ENCODE data around the gene SDHD. TPM values are rescaled to one million over a fixed set of nuclear protein-coding genes. Genes with fewer than 3 reads are reported as not detected.

SDHD gene
- total and polyA plus RNA-seq, 2 donors (not counting 3 experiments of a cell fraction or from before 2014, with no cell fraction given) = 72.3 to 169 TPM

GRCh38 chr11:112049777-112050176, 36.9 kb upstream of the SDHD start:
- Histone ChIP-seq H3K9ac (replicated peaks; ENCODE audit: extremely low read depth, insufficient read depth, low read length) (no peak overlapping the region), H3K9me3 (replicated peaks; ENCODE audit: control insufficient read depth, insufficient read depth, low read length) (no peaks in the 10 kb centered on the region), H3K27me3 (ENCODE audit: control insufficient read depth in 2 of 2, insufficient read depth in 2 of 2, low read length in 2 of 2) (no peaks in the 10 kb centered on the region), H3K4me1 (ENCODE audit: control insufficient read depth, extremely low read depth, insufficient read depth, low read length) (peaks cover 10% of the 10 kb centered on the region), H3K4me2 (ENCODE audit: insufficient read depth, low read length) (no peak overlapping the region), H4K20me1 (replicated peaks; ENCODE audit: control insufficient read depth, extremely low read depth, insufficient read depth, low read length) (no peaks in the 10 kb centered on the region), H2AFZ (ENCODE audit: low read depth, low read length) (no peak overlapping the region), H3K9me1 (replicated peaks; ENCODE audit: control insufficient read depth, extremely low read depth, insufficient read depth, low read length) (no peaks in the 10 kb centered on the region), H3K27ac (ENCODE audit: insufficient read depth, low read depth, low read length) (no peak overlapping the region), H3K36me3 (ENCODE audit: control insufficient read depth in 2 of 2, extremely low read depth in 1 of 2, insufficient read depth in 2 of 2, low read length in 2 of 2) (peaks cover 9 to 15% of the 10 kb centered on the region in 2 experiments), H3K79me2 (ENCODE audit: control insufficient read depth, insufficient read depth, low read length) (peaks cover 7% of the 10 kb centered on the region), H3K4me3 (replicated peaks in 1 of 3; ENCODE audit: insufficient read depth in 1 of 3, low read depth in 1 of 3, low read length in 3 of 3) (no peak overlapping the region)
- no TSS peak for BruUV-seq (replicated peaks)
- DNase-seq (ENCODE audit: low read depth, low spot score) (no peak), FAIRE-seq (no peak)
- dilution Hi-C loops (cut with MboI; ENCODE audit: extremely low pct_ligation_motif_present, low sequenced_read_pairs) = no loop called here
- POLR2A ChIA-PET = no interaction called here
- intact Hi-C loops (cut with micrococcal nuclease) = loop anchor here (1.0 kb wide), 1 partner anchor 9 kb away; no protein-coding TSS in a partner anchor
- CTCF ChIA-PET = no interaction called here
- TF ChIP-seq MAX (IDR thresholded peaks at IDR 0.05; ENCODE audit: insufficient read depth, insufficient read length) (no peak), JUN (IDR thresholded peaks at IDR 0.05; ENCODE audit: borderline replicate concordance, insufficient read depth, insufficient read length, low read depth) (no peak), MYC (IDR thresholded peaks at IDR 0.05; ENCODE audit: low read depth, low read length) (no peak), GATA2 (IDR thresholded peaks at IDR 0.05; ENCODE audit: insufficient read depth, insufficient read length, low read depth, low read length) (no peak), EZH2 (IDR thresholded peaks at IDR 0.05; ENCODE audit: borderline replicate concordance, low read depth, low read length, severe bottlenecking) (no peak), POLR2AphosphoS5 (IDR thresholded peaks at IDR 0.05; ENCODE audit: insufficient read depth, low read depth, low read length) (no peak)
- TF ChIP-seq, protein P1, sequence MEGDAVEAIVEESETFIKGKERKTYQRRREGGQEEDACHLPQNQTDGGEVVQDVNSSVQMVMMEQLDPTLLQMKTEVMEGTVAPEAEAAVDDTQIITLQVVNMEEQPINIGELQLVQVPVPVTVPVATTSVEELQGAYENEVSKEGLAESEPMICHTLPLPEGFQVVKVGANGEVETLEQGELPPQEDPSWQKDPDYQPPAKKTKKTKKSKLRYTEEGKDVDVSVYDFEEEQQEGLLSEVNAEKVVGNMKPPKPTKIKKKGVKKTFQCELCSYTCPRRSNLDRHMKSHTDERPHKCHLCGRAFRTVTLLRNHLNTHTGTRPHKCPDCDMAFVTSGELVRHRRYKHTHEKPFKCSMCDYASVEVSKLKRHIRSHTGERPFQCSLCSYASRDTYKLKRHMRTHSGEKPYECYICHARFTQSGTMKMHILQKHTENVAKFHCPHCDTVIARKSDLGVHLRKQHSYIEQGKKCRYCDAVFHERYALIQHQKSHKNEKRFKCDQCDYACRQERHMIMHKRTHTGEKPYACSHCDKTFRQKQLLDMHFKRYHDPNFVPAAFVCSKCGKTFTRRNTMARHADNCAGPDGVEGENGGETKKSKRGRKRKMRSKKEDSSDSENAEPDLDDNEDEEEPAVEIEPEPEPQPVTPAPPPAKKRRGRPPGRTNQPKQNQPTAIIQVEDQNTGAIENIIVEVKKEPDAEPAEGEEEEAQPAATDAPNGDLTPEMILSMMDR (IDR thresholded peaks at IDR 0.05; ENCODE audit: extremely low read depth in 1 of 2, insufficient read depth in 1 of 2, low read depth in 1 of 2, low read length in 2 of 2) = no peak
